Right renal cortex interstitium (tissue), 3 donors: ENCODE results near the gene PLEKHG3. TPM values are rescaled to one million over a fixed set of nuclear protein-coding genes. Genes with fewer than 3 reads are reported as not detected.

Experiments used
- DNase-seq, 3 donors: peaks; one replicate each; pipeline ENCODE4 v3.0.0-alpha.2; 2013; ENCODE audit warnings: low read depth in 3 of 3, low spot score in 2 of 3
- polyA plus RNA-seq, 3 donors: library from polyadenylated mRNA; unstranded; fragments of 120-200 nt; gene quantifications; one replicate each; pipeline ENCODE4 v1.2.1, GENCODE V29; 2013; ENCODE audit not compliant: insufficient read length in 3 of 3

Gene PLEKHG3
- polyA plus RNA-seq, 3 donors = 84.6 to 90.3 (median 89.6) TPM

DNA sequence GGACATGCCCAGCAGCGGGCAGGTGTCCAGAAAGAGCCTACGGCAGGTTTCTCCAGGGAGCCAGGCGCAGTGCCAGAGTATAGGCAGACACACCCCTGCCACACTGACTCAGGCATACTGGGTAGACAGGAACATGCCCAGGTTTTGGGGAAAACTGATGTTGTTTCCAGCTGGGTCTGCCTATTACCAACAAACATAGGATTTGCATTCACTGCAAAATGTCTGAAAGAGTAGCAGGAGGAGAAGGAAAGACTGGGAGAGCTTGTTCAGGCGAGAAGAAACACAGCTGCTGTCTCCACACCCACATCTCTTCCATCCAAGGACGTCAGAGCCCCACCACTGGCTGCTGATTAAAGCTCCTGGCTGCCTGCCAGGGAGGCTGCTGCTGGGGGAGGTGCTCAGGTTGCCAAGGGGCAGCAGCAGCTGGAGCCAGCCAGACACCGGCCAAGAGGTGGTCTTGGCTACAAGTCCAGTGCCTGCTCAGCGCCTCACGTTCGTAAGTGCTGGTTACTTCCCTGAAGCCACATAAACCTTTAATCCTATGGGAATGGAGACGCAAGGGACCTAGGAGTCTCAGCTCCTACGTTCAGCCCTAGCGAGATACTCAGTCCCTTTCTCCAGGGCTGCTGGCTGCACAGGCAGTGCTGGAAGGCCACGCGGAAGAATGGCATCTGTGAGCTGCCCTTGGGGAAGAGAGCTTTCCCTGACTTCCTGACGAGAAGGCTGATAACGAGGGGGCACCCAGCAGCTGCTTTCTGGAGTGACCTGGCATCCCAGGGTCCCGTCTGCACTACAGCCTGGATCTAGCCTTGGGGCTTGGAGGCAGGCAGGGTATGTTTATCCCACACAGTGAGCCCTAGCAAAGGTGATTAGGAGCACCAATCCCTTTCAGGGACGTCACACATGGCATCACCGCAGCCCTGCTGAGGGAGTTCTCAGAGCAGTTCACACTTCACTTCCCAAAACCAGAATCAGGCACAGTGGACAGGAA is 58.1 kb downstream of the PLEKHG3 start:
- peak; percentile 87 to 91 (median 88) for DNase-seq

DNA sequence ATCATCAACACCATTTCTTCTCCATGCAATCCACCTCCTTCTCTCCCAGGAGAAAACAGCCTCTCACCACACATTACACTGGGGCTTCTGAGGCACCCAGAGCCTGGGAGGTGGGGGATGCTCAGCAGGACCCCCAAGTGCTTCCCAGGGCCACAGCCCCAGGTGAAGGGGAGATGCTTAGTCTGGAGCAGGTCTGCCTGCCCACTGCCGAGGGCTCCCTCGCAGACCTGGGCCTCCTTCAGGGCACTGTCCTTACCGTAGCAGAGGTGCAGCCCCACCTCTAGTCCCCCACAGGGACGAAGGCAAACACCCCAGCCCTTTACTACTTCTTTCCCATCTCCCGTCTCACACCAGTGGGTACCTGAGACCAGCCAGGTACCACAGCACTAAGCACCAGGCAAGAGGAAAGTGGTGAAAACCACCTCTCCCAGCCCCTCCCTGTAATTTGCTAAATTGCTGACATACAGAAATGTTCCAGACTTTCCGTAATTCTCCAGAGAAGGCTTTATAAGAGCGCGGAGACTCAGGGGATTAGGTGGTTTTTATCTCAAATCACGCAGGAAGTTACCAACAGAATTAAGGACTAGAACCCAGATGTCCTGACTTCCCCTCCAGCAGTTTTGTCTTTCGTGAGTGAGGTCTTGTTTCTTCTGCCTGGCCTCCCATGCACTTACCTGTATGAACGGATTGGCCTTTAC is 59.0 kb downstream of the PLEKHG3 start:
- no peak for DNase-seq

DNA sequence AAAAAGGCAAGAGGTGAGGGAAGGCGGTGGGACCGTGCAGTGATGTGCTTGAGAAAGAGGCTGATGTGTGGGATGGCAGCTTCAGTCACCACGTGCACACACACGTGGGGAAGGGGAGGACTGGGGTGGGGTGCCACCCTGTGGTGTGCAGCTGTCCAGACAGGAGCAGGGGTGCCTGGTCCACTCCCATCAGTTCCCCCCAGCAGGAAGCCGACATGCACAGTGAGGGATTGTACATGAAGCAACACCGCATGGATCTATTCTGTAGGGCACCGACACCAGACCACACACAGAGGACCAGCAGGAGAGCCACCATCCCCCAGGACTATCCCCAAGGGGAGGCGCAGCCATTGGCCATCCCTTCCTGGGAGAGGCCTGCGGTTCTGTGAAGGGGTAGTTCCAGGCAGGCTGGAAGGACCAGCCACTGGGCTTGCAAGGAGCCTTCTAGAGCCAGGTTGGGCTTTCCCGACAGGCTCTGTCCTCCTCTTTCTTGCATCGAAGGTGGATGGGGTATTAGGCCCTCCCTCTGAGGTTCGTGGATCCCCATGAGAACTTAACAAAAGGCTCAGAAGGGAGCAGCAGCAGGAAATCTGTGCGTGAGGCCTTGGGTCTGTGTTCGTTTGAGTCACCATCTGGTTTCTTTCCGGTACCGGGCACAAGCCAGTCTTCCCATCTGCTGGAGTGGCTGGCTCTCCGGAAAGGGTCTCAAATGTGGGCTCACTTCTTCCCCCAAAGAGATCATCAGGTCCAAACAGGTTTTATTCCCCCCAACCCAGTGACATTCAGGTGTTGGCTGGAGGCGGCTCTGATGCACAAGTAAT is 59.8 kb downstream of the PLEKHG3 start:
- DNase-seq = no peak

DNA sequence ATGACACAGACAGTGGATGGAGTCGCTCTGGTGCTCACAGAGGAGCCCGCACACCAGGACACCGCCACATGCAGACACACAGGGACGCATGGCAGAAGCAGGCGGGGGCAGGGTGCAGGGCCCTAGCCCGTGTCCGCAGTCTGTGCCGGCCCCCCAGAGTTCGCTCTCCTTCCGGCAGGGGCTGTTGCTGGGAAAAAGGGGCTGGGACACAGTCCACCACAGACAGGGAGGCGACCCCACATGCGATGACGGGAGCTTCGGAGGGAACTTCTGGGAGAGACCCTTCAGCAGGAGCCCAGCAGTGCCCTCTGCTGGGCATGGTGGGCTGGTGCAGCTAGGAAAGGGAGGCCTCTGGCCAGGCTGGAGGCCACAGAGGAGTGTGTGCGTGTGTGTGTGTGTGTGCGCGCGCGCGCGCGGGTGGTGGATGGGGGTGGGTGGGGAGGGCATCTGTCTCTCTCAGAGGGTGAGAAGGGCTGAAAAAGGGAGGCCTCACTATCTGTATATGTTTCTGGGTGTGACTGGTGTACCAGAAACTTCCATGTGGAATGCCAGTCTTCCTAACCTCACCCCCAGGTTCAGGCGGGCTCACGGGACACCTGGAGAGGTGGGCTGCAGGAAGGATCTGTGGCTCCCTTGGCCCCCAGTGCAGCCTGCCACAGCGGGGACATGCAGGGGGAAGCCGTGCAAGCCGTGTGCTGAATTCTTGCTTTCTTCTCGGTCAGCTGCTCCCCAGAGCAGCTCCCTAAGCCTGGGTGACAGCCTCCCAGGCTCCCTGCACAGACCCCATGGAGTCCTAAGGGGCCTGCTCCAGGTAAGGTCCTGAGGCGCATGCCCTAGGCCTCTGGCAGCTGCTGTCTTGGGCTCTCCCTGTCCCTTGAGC is 60.7 kb downstream of the PLEKHG3 start:
- peak in 2 of 3 donors; percentile 75 to 82 for DNase-seq

DNA sequence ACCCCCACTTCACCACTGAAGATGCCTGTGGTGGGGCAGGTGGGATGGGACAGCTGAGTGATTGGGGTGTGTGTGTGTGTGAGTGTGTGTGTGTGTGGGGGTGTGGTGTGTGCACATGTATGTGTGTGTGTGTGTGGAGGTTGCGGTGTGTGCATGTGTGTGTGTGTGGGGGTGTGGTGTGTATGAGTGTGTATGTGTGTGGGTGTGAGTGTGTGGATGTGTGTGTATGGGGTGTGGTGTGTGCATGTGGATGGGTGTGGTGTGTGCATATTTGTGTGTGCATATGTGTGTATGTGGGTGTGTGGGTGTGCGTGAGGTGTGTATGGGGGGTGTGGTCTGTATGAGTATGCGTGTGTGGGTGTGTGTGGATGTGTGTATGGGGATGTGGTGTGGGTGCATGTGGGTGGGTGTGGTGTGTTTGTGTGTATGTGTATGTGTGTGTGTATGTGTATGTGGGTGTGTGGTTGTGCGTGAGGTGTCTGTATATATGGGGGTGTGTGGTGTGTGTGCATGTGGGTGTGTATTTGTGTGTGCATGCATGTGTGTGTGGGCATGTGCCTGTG is 61.6 kb downstream of the PLEKHG3 start:
- DNase-seq = no peak

DNA sequence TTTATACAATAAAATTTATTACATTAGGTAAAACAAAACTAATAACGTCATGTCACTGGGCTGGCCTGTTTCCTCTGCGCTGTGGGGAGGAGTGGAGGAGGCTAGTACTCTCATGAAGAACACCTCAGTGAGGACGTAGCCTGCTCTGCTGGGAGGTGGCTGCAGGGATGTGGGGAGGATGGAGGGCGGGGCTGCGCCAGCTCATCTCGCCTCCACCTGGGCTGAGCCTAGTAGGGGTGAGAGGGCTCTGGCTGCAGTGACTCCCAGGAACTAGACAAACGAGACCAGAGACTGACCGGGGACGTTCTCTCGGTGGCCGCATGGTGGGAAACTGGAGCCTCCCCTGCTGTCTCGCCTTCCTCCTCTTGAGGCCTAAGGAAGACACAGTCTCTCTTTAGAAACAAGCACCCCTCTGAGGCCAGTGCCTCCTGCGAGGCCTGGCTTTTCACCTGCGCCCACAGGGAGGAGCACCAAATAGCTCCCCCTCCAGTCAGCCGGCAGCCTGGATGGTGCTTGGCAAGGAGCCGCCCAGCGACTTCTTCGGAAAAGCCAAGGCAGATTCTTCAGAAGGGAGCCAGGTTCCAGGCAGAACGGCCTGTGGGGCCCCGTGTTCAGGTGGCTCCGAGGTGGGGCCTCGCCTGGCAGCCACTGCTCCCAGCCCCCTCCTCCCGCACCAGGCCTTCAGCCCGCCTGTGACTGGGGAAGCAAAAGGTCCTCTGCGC is 62.4 kb downstream of the PLEKHG3 start:
- DNase-seq = no peak

DNA sequence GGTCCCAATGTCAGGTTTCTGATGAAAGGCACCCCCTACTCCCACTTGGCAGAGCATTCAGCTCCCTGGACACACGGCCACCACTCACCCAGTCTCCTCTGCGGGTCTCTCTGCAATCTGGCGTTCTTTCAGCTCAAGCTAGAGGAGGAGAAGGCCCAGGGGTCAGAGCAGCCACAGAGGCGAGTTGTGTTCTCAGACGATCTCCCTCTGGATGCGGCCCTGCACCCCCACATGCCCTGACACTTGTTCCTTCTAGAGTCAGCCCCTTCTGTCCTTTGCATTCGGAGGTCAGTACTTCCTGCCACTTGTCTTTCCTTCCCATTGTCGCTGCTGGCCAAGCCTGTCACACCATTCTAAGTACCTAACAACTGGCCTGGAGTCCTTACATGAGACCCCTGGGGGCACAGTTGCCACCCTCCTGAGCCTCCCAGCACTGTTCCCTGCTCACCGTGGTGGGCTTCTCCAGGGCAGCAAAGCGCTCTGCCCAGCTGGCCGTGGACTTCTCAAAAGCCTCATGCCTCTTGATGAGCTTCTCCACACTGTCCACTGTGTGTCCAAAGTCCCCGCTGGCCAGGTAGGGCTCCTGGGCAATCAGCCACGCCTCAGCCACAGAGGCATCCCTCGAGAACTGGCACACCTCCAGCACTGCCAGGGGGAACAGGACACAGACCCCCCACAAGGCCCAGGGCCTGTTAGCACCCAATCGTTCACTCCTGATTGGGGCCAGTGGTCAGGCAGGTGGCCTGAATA is 63.2 kb downstream of the PLEKHG3 start:
- DNase-seq = no peak

DNA sequence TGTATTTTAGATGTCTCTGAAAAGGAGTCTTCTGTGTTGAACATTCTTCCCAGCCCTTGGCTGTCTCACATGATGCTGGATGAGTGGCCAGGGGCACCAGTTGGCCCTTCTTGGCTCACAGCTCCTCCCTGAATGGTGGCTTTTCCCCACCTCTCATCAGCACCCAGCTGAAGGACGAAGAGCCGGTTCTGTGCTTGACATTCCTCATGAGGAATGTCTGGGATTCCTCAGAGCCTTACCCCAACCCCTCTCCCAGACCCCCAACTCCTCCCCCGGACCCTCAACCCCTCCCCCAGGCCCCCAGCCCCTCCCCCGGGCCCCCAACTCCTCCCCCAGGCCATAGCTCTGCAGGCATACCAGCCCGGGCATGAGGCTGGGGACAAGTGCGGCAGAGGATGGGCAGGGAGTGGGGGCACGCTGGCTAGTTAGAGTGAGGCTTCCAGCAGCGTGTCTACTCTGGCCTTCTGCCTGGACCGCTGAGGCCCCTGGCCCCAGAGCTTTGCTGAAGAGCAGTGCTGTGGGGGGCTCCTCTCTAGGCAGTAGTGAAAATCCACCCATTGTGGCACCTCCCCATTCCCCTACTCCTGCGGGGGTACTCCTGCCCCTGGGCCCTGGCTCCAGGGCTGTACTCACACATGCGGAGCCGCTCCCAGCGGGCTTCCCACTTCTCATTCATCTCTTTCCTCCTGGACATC is 64.3 kb downstream of the PLEKHG3 start:
- no peak for DNase-seq

DNA sequence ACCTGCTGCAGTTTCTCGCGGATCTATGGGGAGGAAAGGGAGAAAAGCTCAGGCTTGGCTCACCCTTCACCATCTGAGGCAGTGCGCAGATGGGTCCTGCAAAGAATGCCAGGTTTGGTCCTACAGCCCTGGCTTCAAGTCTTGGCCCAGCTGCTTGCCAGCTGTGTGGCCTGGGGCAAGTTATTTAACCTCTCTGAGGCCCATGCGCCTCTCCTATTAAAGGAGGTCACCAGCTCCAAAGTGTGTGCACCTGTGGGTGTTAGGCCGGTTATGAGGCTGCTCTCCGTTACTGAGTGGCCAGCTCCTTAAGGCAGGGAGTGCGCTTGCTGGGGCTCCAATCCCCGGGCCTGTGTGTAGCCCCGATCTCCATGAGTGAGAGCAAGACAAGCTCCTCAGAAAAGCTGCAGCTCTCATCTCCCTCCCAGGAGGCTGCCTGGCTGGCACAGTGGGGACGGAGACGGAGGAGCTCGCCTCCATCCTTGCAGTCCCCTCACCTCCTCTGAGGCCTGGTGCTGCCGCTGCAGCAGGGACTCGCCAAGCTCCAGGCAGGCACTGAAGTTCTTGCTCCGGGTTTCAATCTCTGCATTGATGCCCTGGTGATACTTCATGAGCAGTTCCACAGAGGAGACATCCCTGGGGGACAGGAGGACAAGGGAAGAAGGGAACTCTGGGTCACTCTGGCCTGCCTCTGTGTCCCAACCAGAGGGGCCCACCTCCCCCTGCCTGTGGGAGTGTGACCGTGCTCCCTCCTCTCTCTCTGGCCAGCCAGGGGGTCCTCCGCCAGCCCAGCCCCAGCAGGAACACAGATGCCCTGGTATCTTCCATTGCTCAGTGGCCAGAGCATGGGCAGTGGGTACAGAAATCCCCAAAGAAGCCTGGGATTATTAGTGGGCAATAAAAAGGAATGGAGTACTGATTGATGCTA is 65.1 kb downstream of the PLEKHG3 start:
- DNase-seq = no peak

DNA sequence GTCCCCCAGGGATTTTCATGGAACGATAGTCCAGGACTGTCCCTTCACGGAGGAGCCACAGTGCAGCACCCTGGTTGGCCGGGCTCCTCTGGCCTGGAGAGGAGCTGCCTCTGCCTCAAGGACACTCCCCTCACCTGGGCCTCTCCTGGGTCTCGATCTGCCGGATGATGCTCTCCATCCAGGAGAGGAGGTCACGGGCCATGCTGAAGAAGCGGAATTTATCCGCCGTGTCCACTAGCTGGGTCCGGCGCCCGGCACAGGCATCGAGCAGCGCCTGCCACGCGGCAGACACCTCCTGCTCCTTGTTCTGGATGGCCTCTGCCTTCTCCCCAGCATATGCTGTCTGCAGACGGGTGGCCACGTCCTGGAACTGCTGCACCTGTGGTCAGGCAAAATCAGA is 66.5 kb downstream of the PLEKHG3 start:
- no peak for DNase-seq

DNA sequence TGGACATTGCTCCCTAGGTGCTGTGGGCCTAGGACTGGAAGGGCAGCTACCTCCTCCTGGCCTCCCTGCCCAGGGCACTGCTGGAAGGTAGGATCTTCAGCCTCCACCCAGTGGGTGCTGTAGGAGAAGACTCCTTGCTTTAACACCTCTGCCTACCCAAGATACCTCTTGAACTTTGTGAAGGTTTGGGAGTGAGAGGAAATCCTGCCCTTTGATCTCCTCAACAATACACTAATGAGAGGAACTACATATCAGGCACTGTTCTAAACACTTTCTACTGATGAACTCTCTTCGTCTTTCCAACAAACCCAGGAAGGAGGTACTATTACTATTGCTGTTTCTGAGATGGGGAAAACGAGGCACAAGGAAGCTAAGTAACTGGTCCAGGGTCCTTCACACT is 66.9 kb downstream of the PLEKHG3 start:
- DNase-seq = no peak

DNA sequence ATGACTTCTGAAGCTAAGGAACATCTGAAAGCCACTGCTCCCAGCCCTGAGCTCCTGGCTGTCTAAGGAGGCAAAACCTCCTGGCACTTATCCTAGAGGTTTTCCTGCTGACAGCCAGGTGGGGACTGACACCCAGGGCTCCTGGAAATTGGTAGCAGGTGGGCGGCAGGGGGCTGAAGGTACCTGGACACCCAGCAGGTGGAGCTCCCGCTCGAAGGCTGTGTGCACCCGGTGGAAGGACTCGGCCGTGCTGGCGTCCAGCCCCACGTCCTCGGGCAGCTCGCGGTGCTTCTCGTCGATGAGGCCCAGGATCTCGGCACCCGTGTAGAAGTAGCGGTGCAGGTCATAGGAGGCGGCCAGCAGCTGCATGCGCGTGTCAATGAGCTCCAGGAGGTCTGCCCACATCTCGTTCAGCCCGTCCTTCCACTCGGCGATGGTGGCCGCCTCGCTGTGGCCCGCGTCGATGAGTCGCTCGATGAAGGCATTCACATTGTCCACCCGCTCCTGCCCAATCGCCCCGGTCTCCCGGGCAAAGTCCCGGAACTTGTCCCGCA is 68.2 kb downstream of the PLEKHG3 start:
- DNase-seq = no peak

DNA sequence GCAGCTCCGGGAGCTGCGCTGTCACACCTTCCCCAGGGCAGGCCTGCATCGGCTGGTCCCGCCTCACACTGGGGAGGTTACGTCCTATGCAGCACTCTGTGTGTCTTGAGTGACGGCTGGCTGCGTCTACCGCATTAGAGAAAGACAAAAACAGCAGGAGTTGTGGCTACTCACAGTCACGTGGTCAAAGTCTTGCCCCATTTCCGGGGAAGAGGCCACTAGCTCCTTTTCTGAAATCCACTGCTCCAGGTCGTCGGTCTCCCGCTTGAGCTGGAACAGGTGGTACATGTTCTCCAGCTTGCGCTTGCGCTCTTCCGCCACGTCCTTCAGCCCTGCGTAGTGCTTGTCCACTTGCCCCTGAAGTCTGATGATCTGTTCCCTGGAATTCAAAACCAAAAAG is 68.8 kb downstream of the PLEKHG3 start:
- no peak for DNase-seq

DNA sequence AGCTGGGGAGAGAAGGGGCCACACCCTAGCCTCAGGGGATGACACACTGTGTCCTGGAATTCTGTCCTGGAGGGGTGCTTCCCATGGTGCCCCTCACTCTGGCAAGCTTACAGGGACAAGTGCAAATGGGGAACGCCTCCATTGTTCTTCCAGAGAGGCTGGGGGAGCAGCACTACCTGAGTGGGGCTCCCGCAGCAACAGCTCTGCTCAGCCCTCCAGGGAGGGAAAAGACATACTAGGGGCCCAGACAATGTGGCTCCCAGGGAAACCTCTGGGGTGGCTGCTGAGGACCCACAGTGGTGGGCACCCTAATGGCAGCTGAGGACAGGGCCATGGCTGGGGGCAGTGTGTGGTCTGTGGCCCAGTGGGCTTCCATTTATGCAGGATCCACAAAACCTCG is 69.4 kb downstream of the PLEKHG3 start:
- no peak for DNase-seq

DNA sequence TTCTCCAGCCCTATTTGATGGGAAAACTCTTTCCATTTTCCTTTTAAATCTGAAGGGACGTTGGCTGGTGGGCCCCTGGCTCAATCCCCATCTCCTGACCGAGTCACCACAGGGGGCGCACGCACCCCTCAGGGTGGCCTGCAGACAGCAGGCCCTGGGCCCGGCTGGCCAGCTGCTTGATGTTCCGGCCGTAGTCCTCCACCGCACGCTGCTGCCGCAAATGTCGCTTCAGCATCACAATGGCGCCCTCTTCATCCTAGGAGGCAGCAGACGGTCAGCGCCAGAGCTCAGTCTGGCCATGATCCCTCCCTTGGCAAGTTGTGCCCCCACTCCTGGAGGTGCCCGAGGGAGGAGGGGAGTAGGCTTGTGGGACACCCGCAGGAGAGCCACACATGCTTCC is 70.0 kb downstream of the PLEKHG3 start:
- DNase-seq = no peak

DNA sequence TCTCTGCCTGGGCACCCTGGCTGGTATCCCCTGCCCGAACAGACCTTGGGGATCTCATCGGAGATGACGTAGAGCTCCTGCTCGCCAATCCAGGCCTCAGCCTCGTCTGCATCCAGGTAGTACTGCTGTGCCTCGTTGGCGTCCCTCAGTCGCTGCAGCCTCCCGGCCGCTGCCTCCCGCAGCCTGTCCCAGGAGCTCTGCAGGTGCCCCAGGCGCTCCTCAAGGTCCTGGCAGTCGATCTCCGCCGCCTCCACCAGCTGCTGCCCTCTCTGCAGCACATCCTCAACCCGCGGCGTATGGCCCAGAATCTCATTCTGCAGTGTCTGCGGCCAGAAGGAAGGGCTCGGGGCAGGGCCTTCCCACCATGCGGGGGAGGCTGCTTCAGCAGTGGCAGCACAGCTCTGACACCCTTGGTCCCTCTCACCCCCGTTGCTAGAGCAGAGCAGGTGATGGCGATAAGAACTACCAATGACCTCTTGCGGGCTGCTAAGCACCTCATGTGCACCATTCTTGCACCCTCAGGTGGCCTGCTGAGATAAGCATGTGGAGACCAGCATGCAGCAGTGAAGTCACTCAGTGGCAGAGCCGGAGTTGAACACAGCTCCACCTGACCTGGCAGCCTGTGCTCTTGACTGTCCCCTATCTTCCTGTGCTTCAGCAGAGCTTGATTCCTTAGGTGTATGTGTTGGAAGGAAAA is 71.0 kb downstream of the PLEKHG3 start:
- no peak for DNase-seq
